Fibroblast of mammary gland (primary cell): Measurements from ENCODE around the gene TRUB2.

Source experiments
- DNase-seq: peaks from one replicate; pipeline ENCODE4 v3.0.0-alpha.2; 2010; ENCODE audit warnings: low read depth
- H3K4me3 ChIP-seq: 2 replicates; pipeline ENCODE4 v1.5.1; 2011; ENCODE audit warnings: low read depth, mild to moderate bottlenecking, low read length, moderate library complexity; ENCODE audit not compliant: control insufficient read depth
- CTCF ChIP-seq: conservative IDR thresholded peaks from 2 replicates; pipeline ENCODE4 v1.5.1; 2011; ENCODE audit warnings: low read depth, low read length, inconsistent platforms; ENCODE audit not compliant: control insufficient read depth, insufficient read depth

The TRUB2 gene

GRCh38 chr9:128365525-128365924, 43.3 kb upstream of the TRUB2 start:
- H3K4me3 ChIP-seq = no peak overlapping the region
- no peak for DNase-seq
- no peak for TF ChIP-seq CTCF

- TF ChIP-seq CTCF = no peak
- H3K4me3 ChIP-seq = no peak overlapping the region
- DNase-seq = no peak
Measured at GRCh38 chr9:128362774-128363173, 40.5 kb upstream of the TRUB2 start.

GRCh38 chr9:128361986-128362646, 39.9 kb upstream of the TRUB2 start:
- peak; percentile 89 for TF ChIP-seq CTCF
- H3K4me3 ChIP-seq = peak overlapping the region; percentile 56
- peak; percentile 81 for DNase-seq

- H3K4me3 ChIP-seq = peak overlapping the region; percentile 56
- TF ChIP-seq CTCF = no peak
- DNase-seq = no peak
Measured at GRCh38 chr9:128361296-128361985, 39.2 kb upstream of the TRUB2 start.

- DNase-seq = no peak
- H3K4me3 ChIP-seq = no peak overlapping the region
- no peak for TF ChIP-seq CTCF
Measured at GRCh38 chr9:128360826-128361225, 38.6 kb upstream of the TRUB2 start.

- H3K4me3 ChIP-seq = no peak overlapping the region
- no peak for TF ChIP-seq CTCF
- DNase-seq = no peak
Measured at GRCh38 chr9:128358861-128359260, 36.6 kb upstream of the TRUB2 start.

- no peak for TF ChIP-seq CTCF
- DNase-seq = no peak
- H3K4me3 ChIP-seq = no peak overlapping the region
Measured at GRCh38 chr9:128358090-128358489, 35.8 kb upstream of the TRUB2 start.
